Measurements from ENCODE around the gene CPLX1.

Gene CPLX1

DNA sequence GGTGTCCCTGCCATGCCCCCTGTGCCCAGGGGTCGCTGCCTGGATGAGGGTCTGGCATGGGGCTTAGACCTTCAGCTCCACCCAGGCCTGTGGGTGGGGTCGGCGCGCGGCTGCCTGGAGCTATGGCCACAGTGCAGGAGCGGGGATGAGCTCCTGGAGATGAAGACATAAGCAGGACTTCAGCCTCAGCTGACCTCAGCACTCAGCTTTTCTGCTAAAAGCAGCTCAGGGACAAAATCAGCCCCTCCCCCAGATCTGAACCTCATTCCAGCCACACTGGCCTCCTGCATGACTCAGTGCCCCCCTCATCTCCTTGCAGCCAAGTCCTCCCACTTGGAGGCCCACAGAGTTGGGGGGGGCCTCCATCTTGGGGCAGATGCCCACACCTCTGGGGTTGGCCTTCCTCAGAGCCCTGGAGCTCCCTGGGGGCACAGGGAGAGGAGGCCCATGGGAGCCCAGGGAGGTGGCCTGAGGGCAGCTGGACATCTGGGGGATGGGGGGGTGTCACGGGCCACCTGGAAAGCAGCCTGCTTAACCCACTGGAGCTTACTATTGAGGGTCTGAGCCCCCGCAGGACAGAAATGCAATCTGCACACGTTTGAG is 19.4 kb upstream of the CPLX1 start:
- no peak for DNase-seq (ENCODE audit: extremely low spot score)
- POLR2A ChIA-PET: no interaction called here
- CTCF ChIA-PET: no interaction called here

DNA sequence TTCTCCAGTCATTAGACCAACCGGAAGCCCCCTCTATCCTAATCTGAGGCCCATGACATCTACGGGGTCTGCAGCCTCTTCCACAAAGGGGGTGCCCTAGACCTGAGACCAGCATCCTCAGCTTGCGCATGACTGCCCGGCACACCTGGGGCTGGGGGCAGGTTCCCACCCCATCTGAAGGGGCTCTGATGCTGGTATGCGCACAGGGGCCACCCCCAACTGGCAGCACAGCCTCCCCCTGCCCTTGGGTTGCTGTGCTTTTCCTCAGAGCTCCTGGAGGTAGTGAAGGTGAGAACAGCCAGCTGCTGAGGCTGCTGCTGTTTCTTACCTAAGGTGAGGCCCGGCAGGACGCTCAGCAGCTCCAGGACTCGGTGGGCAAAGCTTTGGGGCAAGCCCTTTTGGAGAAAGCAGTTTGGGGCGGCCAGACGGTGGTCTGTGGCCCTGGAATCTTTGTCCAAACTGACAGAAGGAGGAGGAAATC is 18.9 kb upstream of the CPLX1 start:
- TF ChIP-seq BHLHE40 (IDR thresholded peaks at IDR 0.05; ENCODE audit: borderline replicate concordance) (no peak), CTBP1 (IDR thresholded peaks at IDR 0.05; ENCODE audit: borderline replicate concordance) (no peak), HDGF (IDR thresholded peaks at IDR 0.05; ENCODE audit: borderline replicate concordance) (no peak), TARDBP (IDR thresholded peaks at IDR 0.05) (no peak), ELF4 (IDR thresholded peaks at IDR 0.05) (no peak), FOXM1 (IDR thresholded peaks at IDR 0.05; ENCODE audit: borderline replicate concordance) (no peak), LEF1 (IDR thresholded peaks at IDR 0.05; ENCODE audit: borderline replicate concordance) (no peak), FOXA1 (IDR thresholded peaks at IDR 0.05) (no peak)
- POLR2A ChIA-PET: no interaction called here
- CTCF ChIA-PET: no interaction called here
- no peak for DNase-seq (ENCODE audit: extremely low spot score)

More for the DNA sequence above, 19.4 kb upstream of the CPLX1 start:
- TF ChIP-seq, protein P1, sequence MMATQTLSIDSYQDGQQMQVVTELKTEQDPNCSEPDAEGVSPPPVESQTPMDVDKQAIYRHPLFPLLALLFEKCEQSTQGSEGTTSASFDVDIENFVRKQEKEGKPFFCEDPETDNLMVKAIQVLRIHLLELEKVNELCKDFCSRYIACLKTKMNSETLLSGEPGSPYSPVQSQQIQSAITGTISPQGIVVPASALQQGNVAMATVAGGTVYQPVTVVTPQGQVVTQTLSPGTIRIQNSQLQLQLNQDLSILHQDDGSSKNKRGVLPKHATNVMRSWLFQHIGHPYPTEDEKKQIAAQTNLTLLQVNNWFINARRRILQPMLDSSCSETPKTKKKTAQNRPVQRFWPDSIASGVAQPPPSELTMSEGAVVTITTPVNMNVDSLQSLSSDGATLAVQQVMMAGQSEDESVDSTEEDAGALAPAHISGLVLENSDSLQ (IDR thresholded peaks at IDR 0.05): no peak
- no peak for TF ChIP-seq L3MBTL2 (conservative IDR thresholded peaks at IDR 0.05)
- no peak for TF ChIP-seq LEF1 (IDR thresholded peaks at IDR 0.05; ENCODE audit: borderline replicate concordance)
- no peak for TF ChIP-seq BHLHE40 (IDR thresholded peaks at IDR 0.05; ENCODE audit: borderline replicate concordance)

DNA sequence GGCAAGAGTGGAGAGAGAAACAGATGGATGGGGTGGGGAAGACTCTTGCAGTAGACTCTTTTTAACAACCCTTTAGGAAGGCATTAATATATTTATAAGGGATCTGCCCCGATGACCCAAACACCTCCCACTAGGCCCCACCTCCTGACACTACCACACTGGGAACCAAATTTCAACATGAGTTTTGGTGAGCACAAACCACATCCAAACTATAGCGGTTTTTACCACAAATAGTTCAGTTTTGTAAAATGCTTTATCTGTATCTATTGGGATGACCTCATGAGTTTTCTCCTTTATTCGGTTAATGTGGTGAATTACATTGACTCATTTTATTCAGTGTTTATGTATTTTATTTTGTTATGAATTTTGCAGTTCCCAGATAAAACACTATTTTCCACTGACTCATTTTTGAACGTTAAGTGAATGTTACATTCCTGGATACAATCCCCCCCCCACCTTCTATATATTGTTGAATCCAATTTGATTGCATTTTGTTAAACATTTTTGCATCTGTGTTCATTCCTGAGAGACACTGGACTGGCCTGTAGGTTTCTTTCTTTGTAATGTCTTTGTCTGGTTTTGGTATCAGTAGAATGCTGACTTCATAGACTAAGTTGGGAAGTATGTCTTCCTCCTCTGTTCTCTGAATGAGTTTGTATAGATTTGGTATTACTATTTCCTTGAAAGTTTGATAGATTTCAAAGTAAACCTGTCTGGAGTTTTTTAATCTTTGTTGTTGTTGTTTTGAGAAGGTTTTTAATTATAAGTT is 13.9 kb upstream of the CPLX1 start:
- ChIA-PET POLR2A (no interaction called here), CTCF (no interaction called here)
- TF ChIP-seq NFRKB (IDR thresholded peaks at IDR 0.05): no peak
- TF ChIP-seq TARDBP (IDR thresholded peaks at IDR 0.05): no peak
- no peak for TF ChIP-seq ELF4 (IDR thresholded peaks at IDR 0.05)
- no peak for DNase-seq (ENCODE audit: extremely low spot score)

DNA sequence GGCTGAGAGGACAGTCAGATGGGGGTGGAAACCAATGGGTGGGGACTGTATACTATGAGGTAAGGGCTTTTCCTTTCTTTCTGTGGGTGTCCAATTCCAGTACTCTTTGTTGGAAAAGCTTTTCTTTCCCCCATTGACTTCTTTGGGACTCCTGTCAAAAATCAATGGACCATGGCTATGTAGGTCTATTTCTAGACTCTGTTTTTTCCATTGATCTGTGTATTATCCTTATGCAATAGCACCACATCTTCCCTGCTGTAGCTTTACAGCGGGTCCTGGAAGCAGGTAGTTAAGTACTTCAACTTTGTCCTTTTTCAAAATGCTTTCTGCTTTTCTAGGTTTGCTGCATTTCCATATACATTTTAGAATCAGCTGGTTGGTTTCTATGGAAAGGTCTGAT is 11.8 kb upstream of the CPLX1 start:
- ChIA-PET POLR2A (no interaction called here), CTCF (no interaction called here)
- TF ChIP-seq FOXA1 (IDR thresholded peaks at IDR 0.05) (no peak), FOXM1 (IDR thresholded peaks at IDR 0.05; ENCODE audit: borderline replicate concordance) (no peak), NFRKB (IDR thresholded peaks at IDR 0.05) (no peak), L3MBTL2 (conservative IDR thresholded peaks at IDR 0.05) (no peak), ELF4 (IDR thresholded peaks at IDR 0.05) (no peak), HDGF (IDR thresholded peaks at IDR 0.05; ENCODE audit: borderline replicate concordance) (no peak), FOXK2 (IDR thresholded peaks at IDR 0.05) (no peak), SP1 (IDR thresholded peaks at IDR 0.05) (no peak), TARDBP (IDR thresholded peaks at IDR 0.05) (no peak), LEF1 (IDR thresholded peaks at IDR 0.05; ENCODE audit: borderline replicate concordance) (no peak), ZNF384 (IDR thresholded peaks at IDR 0.05) (no peak), ARNT (IDR thresholded peaks at IDR 0.05) (no peak), CTBP1 (IDR thresholded peaks at IDR 0.05; ENCODE audit: borderline replicate concordance) (no peak), BHLHE40 (IDR thresholded peaks at IDR 0.05; ENCODE audit: borderline replicate concordance) (no peak), SUZ12 (IDR thresholded peaks at IDR 0.05) (no peak)
- TF ChIP-seq, protein P1 (IDR thresholded peaks at IDR 0.05): no peak
- DNase-seq (ENCODE audit: extremely low spot score): no peak

DNA sequence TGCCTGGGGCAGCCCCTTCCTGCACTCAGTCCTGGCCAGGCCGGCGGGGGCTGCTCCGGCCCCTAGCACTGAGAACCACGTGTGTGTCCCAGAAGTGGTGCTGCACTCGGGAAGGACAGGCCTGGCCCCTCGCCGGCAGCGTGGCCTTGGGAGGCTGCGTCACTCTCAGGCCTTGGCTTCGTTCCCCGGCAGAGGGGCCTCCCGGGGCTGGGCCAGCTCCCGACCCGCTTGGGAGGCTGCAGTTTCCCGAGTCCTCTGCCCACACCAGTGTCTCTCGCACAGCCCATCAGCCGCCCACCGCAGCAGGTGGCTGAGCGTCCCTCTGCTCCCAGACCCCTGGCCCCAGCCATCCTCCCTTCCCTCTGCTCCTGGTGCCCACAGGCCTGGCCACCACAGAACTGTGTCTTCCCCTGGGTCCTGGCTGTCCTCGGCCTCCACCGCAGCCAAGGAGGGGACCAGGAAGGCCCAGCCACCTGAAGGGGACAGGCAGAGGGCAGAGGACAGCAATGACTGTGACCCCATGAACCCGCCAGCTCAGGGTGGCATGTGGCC is 10.9 kb upstream of the CPLX1 start:
- TF ChIP-seq L3MBTL2 (conservative IDR thresholded peaks at IDR 0.05) (no peak), SP1 (IDR thresholded peaks at IDR 0.05) (no peak), ELF4 (IDR thresholded peaks at IDR 0.05) (no peak), FOXA1 (IDR thresholded peaks at IDR 0.05) (no peak), TARDBP (IDR thresholded peaks at IDR 0.05) (no peak), BHLHE40 (IDR thresholded peaks at IDR 0.05; ENCODE audit: borderline replicate concordance) (no peak), LEF1 (IDR thresholded peaks at IDR 0.05; ENCODE audit: borderline replicate concordance) (no peak), HDGF (IDR thresholded peaks at IDR 0.05; ENCODE audit: borderline replicate concordance) (no peak), CTBP1 (IDR thresholded peaks at IDR 0.05; ENCODE audit: borderline replicate concordance) (no peak)
- TF ChIP-seq, protein P1 (IDR thresholded peaks at IDR 0.05): no peak
- CTCF ChIA-PET: no interaction called here
- no peak for DNase-seq (ENCODE audit: extremely low spot score)
- POLR2A ChIA-PET: no interaction called here

DNA sequence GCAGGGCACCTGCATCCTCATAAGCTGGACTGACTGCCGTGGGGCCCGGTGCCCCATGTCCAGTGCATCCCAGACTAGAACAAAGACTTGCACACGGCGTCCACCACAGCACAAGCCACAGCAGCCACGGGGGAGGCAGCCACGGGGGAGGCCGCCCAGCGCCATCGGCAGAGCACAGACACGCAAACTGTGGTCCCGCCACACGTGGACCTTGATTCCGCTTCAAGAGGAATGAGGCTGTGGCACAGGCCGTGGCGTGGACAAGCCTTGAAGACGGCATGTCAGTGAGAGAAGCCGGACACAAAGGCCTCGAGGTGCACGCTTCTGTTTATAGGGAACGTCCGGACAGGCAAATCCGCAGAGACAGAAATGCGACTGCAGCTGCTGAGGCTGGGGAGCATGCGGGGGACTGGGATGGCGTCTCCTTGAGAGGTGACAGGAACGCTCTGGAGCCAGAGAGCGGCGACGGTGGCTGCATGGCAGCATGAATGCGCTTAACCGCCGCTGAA is 10.1 kb upstream of the CPLX1 start:
- CTCF ChIA-PET: no interaction called here
- POLR2A ChIA-PET: no interaction called here
- no peak for DNase-seq (ENCODE audit: extremely low spot score)
- TF ChIP-seq SP1 (IDR thresholded peaks at IDR 0.05): no peak
- TF ChIP-seq, protein P1 (IDR thresholded peaks at IDR 0.05): no peak
- no peak for TF ChIP-seq FOXA1 (IDR thresholded peaks at IDR 0.05)
- no peak for TF ChIP-seq NFRKB (IDR thresholded peaks at IDR 0.05)
- TF ChIP-seq ZNF384 (IDR thresholded peaks at IDR 0.05): no peak
- no peak for TF ChIP-seq FOXM1 (IDR thresholded peaks at IDR 0.05; ENCODE audit: borderline replicate concordance)
- no peak for TF ChIP-seq HDGF (IDR thresholded peaks at IDR 0.05; ENCODE audit: borderline replicate concordance)
- no peak for TF ChIP-seq CTBP1 (IDR thresholded peaks at IDR 0.05; ENCODE audit: borderline replicate concordance)
- no peak for TF ChIP-seq L3MBTL2 (conservative IDR thresholded peaks at IDR 0.05)
- no peak for TF ChIP-seq ELF4 (IDR thresholded peaks at IDR 0.05)
- no peak for TF ChIP-seq BHLHE40 (IDR thresholded peaks at IDR 0.05; ENCODE audit: borderline replicate concordance)
- no peak for TF ChIP-seq ARNT (IDR thresholded peaks at IDR 0.05)
- TF ChIP-seq LEF1 (IDR thresholded peaks at IDR 0.05; ENCODE audit: borderline replicate concordance): no peak
- no peak for TF ChIP-seq FOXK2 (IDR thresholded peaks at IDR 0.05)
- no peak for TF ChIP-seq TARDBP (IDR thresholded peaks at IDR 0.05)
- no peak for TF ChIP-seq SUZ12 (IDR thresholded peaks at IDR 0.05)

All from HEK293T (cell line).